IMR-90 (cell line): Measurements from ENCODE around the gene HCLS1. TPM values are rescaled to one million over a fixed set of nuclear protein-coding genes. Genes with fewer than 3 reads are reported as not detected.

Experiments
- ATAC-seq: fragments of 200-7000 bp; cut with Tn5 transposase; 2 replicates; pipeline ENCODE4 v1.9.1; 2020; ENCODE audit warnings: low read depth, mild to moderate bottlenecking, moderate library complexity
- BruUV-seq: library from RNA; stranded (reverse); fragments of 400-500 nt; replicated peaks from 2 replicates; lab custom pipeline; 2021; lab: Mats Ljungman, UMichigan
- CTCF ChIA-PET: fragments of 300-600 bp; formaldehyde crosslinking; extraction: SDS; loops from one replicate; lab custom pipeline; 2021; ENCODE audit warnings: antibody characterized with exemption; lab: Yijun Ruan, JAX
- POLR2A ChIA-PET: fragments of 300-600 bp; sonication (Branson Sonifier 250); formaldehyde crosslinking; loops from one replicate; lab custom pipeline; 2022; ENCODE audit warnings: antibody characterized with exemption; ENCODE audit not compliant: unreplicated experiment; lab: Charles Lee
- DNase-seq: peaks from one replicate; pipeline ENCODE4 v3.0.0; 2013
- H2AFZ ChIP-seq: replicated peaks from 2 replicates; pipeline ENCODE3; 2013; ENCODE audit warnings: low read length, mild to moderate bottlenecking; ENCODE audit not compliant: poor library complexity
- H2AK5ac ChIP-seq: 2 replicates; pipeline ENCODE4 v1.6.1; 2013; ENCODE audit warnings: low read depth, low read length, inconsistent platforms
- H2AK9ac ChIP-seq: replicated peaks from 2 replicates; pipeline ENCODE3; 2013; ENCODE audit warnings: mild to moderate bottlenecking, low read depth, low read length, moderate library complexity; ENCODE audit not compliant: poor library complexity
- H2BK120ac ChIP-seq: 2 replicates; pipeline ENCODE4 v1.6.1; 2013; ENCODE audit warnings: low read depth, low read length, inconsistent platforms
- H2BK15ac ChIP-seq: 3 replicates; pipeline ENCODE4 v1.6.1; 2013; ENCODE audit warnings: low read depth, low read length, inconsistent platforms
- H2BK20ac ChIP-seq: 2 replicates; pipeline ENCODE4 v1.6.1; 2013; ENCODE audit warnings: low read depth, mild to moderate bottlenecking, inconsistent platforms, low read length, moderate library complexity
- H2BK5ac ChIP-seq: 2 replicates; pipeline ENCODE4 v1.6.1; 2013; ENCODE audit warnings: mild to moderate bottlenecking, low read depth, low read length, inconsistent platforms; ENCODE audit not compliant: poor library complexity, severe bottlenecking
- H3K14ac ChIP-seq: replicated peaks from 2 replicates; pipeline ENCODE4 v1.6.1; 2013; ENCODE audit warnings: low read depth, low read length, inconsistent platforms
- H3K18ac ChIP-seq: 2 replicates; pipeline ENCODE4 v1.6.1; 2013; ENCODE audit warnings: low read depth, low read length, control low read depth
- H3K23ac ChIP-seq: 2 replicates; pipeline ENCODE4 v1.6.1; 2013; ENCODE audit warnings: low read depth, low read length, inconsistent platforms
- H3K27ac ChIP-seq: 2 replicates; pipeline ENCODE4 v1.5.1; 2013; ENCODE audit warnings: mild to moderate bottlenecking, control low read depth, low read length; ENCODE audit not compliant: insufficient read depth
- H3K27me3 ChIP-seq: 2 replicates; pipeline ENCODE4 v1.6.1; 2013; ENCODE audit warnings: low read length; ENCODE audit not compliant: control insufficient read depth, insufficient read depth
- H3K36me3 ChIP-seq: 2 replicates; pipeline ENCODE4 v1.6.1; 2013; ENCODE audit warnings: low read length, mixed read lengths; ENCODE audit not compliant: control insufficient read depth, insufficient read depth
- H3K4ac ChIP-seq: 2 replicates; pipeline ENCODE4 v1.6.1; 2013; ENCODE audit warnings: low read depth, low read length, inconsistent platforms
- H3K4me1 ChIP-seq: 2 replicates; pipeline ENCODE4 v1.6.1; 2013; ENCODE audit warnings: low read length, mixed read lengths; ENCODE audit not compliant: control insufficient read depth, insufficient read depth
- H3K4me2 ChIP-seq: 2 replicates; pipeline ENCODE4 v1.6.1; 2013; ENCODE audit warnings: low read depth, mild to moderate bottlenecking, control low read depth, low read length, moderate library complexity
- H3K4me3 ChIP-seq: 2 replicates; pipeline ENCODE4 v1.5.1; 2013; ENCODE audit warnings: low read depth, mild to moderate bottlenecking, control low read depth, low read length, moderate library complexity; ENCODE audit not compliant: insufficient read depth
- H3K56ac ChIP-seq: 2 replicates; pipeline ENCODE4 v1.6.1; 2013; ENCODE audit warnings: low read length, inconsistent platforms; ENCODE audit not compliant: insufficient read depth; ENCODE audit errors: extremely low read depth
- H3K79me1 ChIP-seq, 2 experiments: 2 replicates each; pipeline ENCODE4 v1.6.1; 2013; ENCODE audit warnings: low read length in 2 of 2, inconsistent platforms in 1 of 2, low read depth in 1 of 2
- H3K9ac ChIP-seq: 2 replicates; pipeline ENCODE4 v1.6.1; 2013; ENCODE audit warnings: low read depth, low read length, control low read depth
- H3K9me1 ChIP-seq: 2 replicates; pipeline ENCODE4 v1.6.1; 2013; ENCODE audit warnings: low read length, inconsistent platforms; ENCODE audit not compliant: insufficient read depth
- H3K9me3 ChIP-seq: 2 replicates; pipeline ENCODE4 v1.6.1; 2013; ENCODE audit warnings: low read length; ENCODE audit not compliant: control insufficient read depth, insufficient read depth
- H4K20me1 ChIP-seq: 2 replicates; pipeline ENCODE4 v1.6.1; 2013; ENCODE audit warnings: low read length, inconsistent platforms; ENCODE audit not compliant: insufficient read depth
- H4K5ac ChIP-seq: 2 replicates; pipeline ENCODE4 v1.6.1; 2013; ENCODE audit warnings: mild to moderate bottlenecking, low read depth, low read length, control low read depth
- H4K8ac ChIP-seq, 2 experiments: 2 replicates each; pipeline ENCODE4 v1.6.1; 2013; ENCODE audit warnings: low read depth in 2 of 2, low read length in 2 of 2, control low read depth in 1 of 2, inconsistent platforms in 1 of 2
- H4K91ac ChIP-seq: 2 replicates; pipeline ENCODE4 v1.6.1; 2013; ENCODE audit warnings: low read depth, low read length, inconsistent platforms; ENCODE audit not compliant: insufficient read depth
- CHD1 ChIP-seq: IDR thresholded peaks from 2 replicates; pipeline ENCODE4 v1.6.1; 2012; ENCODE audit warnings: low read depth, low read length, improper control_type of control experiment
- FOS ChIP-seq: fragments of 150-350 bp; IDR thresholded peaks from 2 replicates; pipeline ENCODE4 v1.6.1; 2016; ENCODE audit warnings: low read depth, low read length
- MXI1 ChIP-seq: IDR thresholded peaks from 2 replicates; pipeline ENCODE4 v1.6.1; 2012; ENCODE audit warnings: low read depth, mild to moderate bottlenecking, low read length, moderate library complexity, borderline replicate concordance
- POLR2A ChIP-seq: IDR thresholded peaks from 2 replicates; pipeline ENCODE4 v1.6.1; 2012; ENCODE audit warnings: mild to moderate bottlenecking, low read depth, low read length
- RAD21 ChIP-seq: IDR thresholded peaks from 2 replicates; pipeline ENCODE4 v1.6.1; 2012; ENCODE audit warnings: low read length, improper control_type of control experiment
- WGBS, 2 experiments: methylation state at CpG; one replicate each; pipeline versions ENCODE4 v1.1.5 to v1.1.7; 2013; ENCODE audit warnings: missing lambda C conversion rate in 2 of 2; ENCODE audit not compliant: insufficient read length in 1 of 2; ENCODE audit errors: extremely low coverage in 2 of 2; 5-methylcytosine and 5-hydroxymethylcytosine counted together
- dilution Hi-C: fragments of 300-500 bp; cut with HindIII; formaldehyde crosslinking; loops from one replicate; pipeline ENCODE4 v1.14.3; 2018; ENCODE audit warnings: low sequenced_read_pairs; ENCODE audit not compliant: unreplicated experiment
- in situ Hi-C: fragments of 300-500 bp; cut with MboI; formaldehyde crosslinking; loops from 3 replicates; pipeline ENCODE4 v1.14.3; 2019; ENCODE audit warnings: low sequenced_read_pairs, inconsistent platforms, mixed read lengths
- intact Hi-C: fragments of 100-400 bp; cut with micrococcal nuclease; formaldehyde crosslinking; loops from 2 replicates; pipeline ENCODE4 v1.10.0; 2022
- polyA plus RNA-seq, 3 experiments: library from polyadenylated mRNA; depleted of rRNA; stranded (reverse); fragments of >200 nt; gene quantifications; 2 replicates each; pipeline ENCODE4 v1.2.3, GENCODE V29; 2012; ENCODE audit warnings: low replicate concordance in 1 of 3
- total RNA-seq: library from RNA; depleted of rRNA; stranded (reverse); fragments of >200 nt; gene quantifications from 2 replicates; pipeline ENCODE4 v1.2.3, GENCODE V29; 2012
- TF ChIP-seq, protein P1 (sequence below): conservative IDR thresholded peaks from 2 replicates; pipeline ENCODE4 v1.5.1; 2012; ENCODE audit warnings: mild to moderate bottlenecking, low read depth, low read length, improper control_type of control experiment

Gene HCLS1
- total and polyA plus RNA-seq, 2 of the 4 experiments (the other 2 are of a cell fraction) = 0.54 to 0.67 TPM

GRCh38 chr3:121621491-121621890, 39.2 kb downstream of the HCLS1 start:
- Histone ChIP-seq H3K56ac (no peak overlapping the region), H4K20me1 (no peaks in the 10 kb centered on the region), H2BK120ac (no peak overlapping the region), H3K23ac (no peak overlapping the region), H2BK5ac (no peak overlapping the region), H3K4me1 (no peaks in the 10 kb centered on the region), H3K4me3 (no peak overlapping the region), H3K9ac (no peak overlapping the region), H3K27ac (no peak overlapping the region), H4K5ac (no peak overlapping the region), H4K8ac (no peak overlapping the region), H3K79me1 (no peaks in the 10 kb centered on the region), H3K4me2 (no peak overlapping the region), H3K14ac (no peak overlapping the region), H2AFZ (no peak overlapping the region), H3K4ac (no peak overlapping the region), H2AK5ac (no peak overlapping the region), H2AK9ac (no peak overlapping the region), H3K36me3 (no peaks in the 10 kb centered on the region), H3K9me1 (no peaks in the 10 kb centered on the region), H2BK20ac (no peak overlapping the region), H4K91ac (no peak overlapping the region), H3K18ac (no peak overlapping the region), H2BK15ac (no peak overlapping the region), H3K27me3 (peaks cover 2% of the 10 kb centered on the region; the same call in 1 of the 2 replicates), H3K9me3 (no peaks in the 10 kb centered on the region)
- TF ChIP-seq POLR2A (no peak), MXI1 (no peak), RAD21 (no peak), CHD1 (no peak), FOS (no peak)
- TF ChIP-seq, protein P1, sequence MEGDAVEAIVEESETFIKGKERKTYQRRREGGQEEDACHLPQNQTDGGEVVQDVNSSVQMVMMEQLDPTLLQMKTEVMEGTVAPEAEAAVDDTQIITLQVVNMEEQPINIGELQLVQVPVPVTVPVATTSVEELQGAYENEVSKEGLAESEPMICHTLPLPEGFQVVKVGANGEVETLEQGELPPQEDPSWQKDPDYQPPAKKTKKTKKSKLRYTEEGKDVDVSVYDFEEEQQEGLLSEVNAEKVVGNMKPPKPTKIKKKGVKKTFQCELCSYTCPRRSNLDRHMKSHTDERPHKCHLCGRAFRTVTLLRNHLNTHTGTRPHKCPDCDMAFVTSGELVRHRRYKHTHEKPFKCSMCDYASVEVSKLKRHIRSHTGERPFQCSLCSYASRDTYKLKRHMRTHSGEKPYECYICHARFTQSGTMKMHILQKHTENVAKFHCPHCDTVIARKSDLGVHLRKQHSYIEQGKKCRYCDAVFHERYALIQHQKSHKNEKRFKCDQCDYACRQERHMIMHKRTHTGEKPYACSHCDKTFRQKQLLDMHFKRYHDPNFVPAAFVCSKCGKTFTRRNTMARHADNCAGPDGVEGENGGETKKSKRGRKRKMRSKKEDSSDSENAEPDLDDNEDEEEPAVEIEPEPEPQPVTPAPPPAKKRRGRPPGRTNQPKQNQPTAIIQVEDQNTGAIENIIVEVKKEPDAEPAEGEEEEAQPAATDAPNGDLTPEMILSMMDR = no peak
- intact Hi-C loops (no loop called here), dilution Hi-C loops (no loop called here), in situ Hi-C loops (no loop called here)
- BruUV-seq = no TSS peak
- ChIA-PET CTCF (no interaction called here), POLR2A (no interaction called here)
- 40% methylated on average over 1 of the region's 6 CpGs; no CpG with 5 or more reads in 1 of the 2 experiments for WGBS, 2 experiments
- DNase-seq = no peak
- ATAC-seq = no peak
